ENCODE measurements around the gene C2. TPM values are rescaled to one million over a fixed set of nuclear protein-coding genes. Genes with fewer than 3 reads are reported as not detected.

The C2 gene
- total and polyA plus RNA-seq, 2 donors from 2014 or later, result 38.7 to 84.0 TPM

DNA sequence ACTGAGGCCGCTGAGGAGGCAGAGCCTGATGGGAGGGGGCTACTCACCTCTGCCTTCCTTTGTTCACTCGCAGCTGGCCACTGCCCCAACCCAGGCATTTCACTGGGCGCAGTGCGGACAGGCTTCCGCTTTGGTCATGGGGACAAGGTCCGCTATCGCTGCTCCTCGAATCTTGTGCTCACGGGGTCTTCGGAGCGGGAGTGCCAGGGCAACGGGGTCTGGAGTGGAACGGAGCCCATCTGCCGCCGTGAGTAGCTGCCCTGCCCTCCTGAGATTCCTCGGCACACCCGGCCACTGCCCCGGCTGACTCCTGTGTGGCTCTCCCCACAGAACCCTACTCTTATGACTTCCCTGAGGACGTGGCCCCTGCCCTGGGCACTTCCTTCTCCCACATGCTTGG, 6.0 kb downstream of the C2 start:
- Histone ChIP-seq H3K36me3 (ENCODE audit: control insufficient read depth in 2 of 3, insufficient read depth in 3 of 3, low read length in 3 of 3) (no peaks in the 10 kb centered on the region), H3K4me3 (ENCODE audit: low read length in 3 of 3) (no peak overlapping the region), H3K27ac (ENCODE audit: low read depth in 2 of 2, low read length in 2 of 2) (no peak overlapping the region), H3K27me3 (ENCODE audit: control insufficient read depth, insufficient read depth, low read length) (no peaks in the 10 kb centered on the region), H3K9me3 (ENCODE audit: control insufficient read depth in 2 of 3, insufficient read depth in 1 of 3, low read length in 3 of 3) (no peaks in the 10 kb centered on the region), H3K4me1 (ENCODE audit: control insufficient read depth in 2 of 3, insufficient read depth in 2 of 3, low read depth in 1 of 3, low read length in 3 of 3) (no peaks in the 10 kb centered on the region), H3K9ac (ENCODE audit: low read length in 3 of 3) (no peak overlapping the region)
- no peak for TF ChIP-seq CTCF (IDR thresholded peaks at IDR 0.05; ENCODE audit: borderline replicate concordance, extremely low read depth, insufficient read depth)
- FAIRE-seq (no peak), DNase-seq (no peak)
- intact Hi-C loops (cut with DNase I), result no loop called here

GRCh38 chr6:31935021-31935420, 7.5 kb downstream of the C2 start:
- Histone ChIP-seq H3K4me1 (ENCODE audit: control insufficient read depth in 2 of 3, insufficient read depth in 2 of 3, low read depth in 1 of 3, low read length in 3 of 3) (no peaks in the 10 kb centered on the region), H3K4me3 (ENCODE audit: low read length in 3 of 3) (no peak overlapping the region), H3K27ac (ENCODE audit: low read depth in 2 of 2, low read length in 2 of 2) (no peak overlapping the region), H3K27me3 (ENCODE audit: control insufficient read depth, insufficient read depth, low read length) (no peaks in the 10 kb centered on the region), H3K9me3 (ENCODE audit: control insufficient read depth in 2 of 3, insufficient read depth in 1 of 3, low read length in 3 of 3) (no peaks in the 10 kb centered on the region), H3K9ac (ENCODE audit: low read length in 3 of 3) (no peak overlapping the region), H3K36me3 (ENCODE audit: control insufficient read depth in 2 of 3, insufficient read depth in 3 of 3, low read length in 3 of 3) (no peaks in the 10 kb centered on the region)
- FAIRE-seq (no peak), DNase-seq (no peak)
- intact Hi-C loops (cut with DNase I), result no loop called here
- no peak for TF ChIP-seq CTCF (IDR thresholded peaks at IDR 0.05; ENCODE audit: borderline replicate concordance, extremely low read depth, insufficient read depth)

DNA sequence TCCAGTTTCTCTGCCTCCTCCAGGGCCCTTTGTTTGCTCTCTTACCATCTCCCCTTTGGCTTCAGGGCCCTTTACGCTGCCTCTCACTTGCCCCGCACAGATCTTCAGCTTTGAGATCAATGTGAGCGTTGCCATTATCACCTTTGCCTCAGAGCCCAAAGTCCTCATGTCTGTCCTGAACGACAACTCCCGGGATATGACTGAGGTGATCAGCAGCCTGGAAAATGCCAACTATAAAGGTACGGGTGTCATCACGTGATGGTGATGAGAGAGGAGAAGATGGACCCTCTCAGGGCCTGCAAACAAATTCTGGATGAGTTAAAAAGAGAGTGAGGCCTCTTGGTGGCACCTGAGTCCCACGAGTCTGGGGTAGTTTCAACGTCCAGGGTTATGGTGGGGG, 8.3 kb downstream of the C2 start:
- H3K4me3 ChIP-seq (ENCODE audit: low read length in 3 of 3), result no peak overlapping the region
- no peaks in the 10 kb centered on the region for H3K9me3 ChIP-seq (ENCODE audit: control insufficient read depth in 2 of 3, insufficient read depth in 1 of 3, low read length in 3 of 3)
- H3K27me3 ChIP-seq (ENCODE audit: control insufficient read depth, insufficient read depth, low read length), result no peaks in the 10 kb centered on the region
- no peak for TF ChIP-seq CTCF (IDR thresholded peaks at IDR 0.05; ENCODE audit: borderline replicate concordance, extremely low read depth, insufficient read depth)
- H3K9ac ChIP-seq (ENCODE audit: low read length in 3 of 3), result no peak overlapping the region
- H3K4me1 ChIP-seq (ENCODE audit: control insufficient read depth in 2 of 3, insufficient read depth in 2 of 3, low read depth in 1 of 3, low read length in 3 of 3), result no peaks in the 10 kb centered on the region
- H3K36me3 ChIP-seq (ENCODE audit: control insufficient read depth in 2 of 3, insufficient read depth in 3 of 3, low read length in 3 of 3), result no peaks in the 10 kb centered on the region
- FAIRE-seq (no peak), DNase-seq (no peak)
- no peak overlapping the region for H3K27ac ChIP-seq (ENCODE audit: low read depth in 2 of 2, low read length in 2 of 2)
- intact Hi-C loops (cut with DNase I), result no loop called here

GRCh38 chr6:31940256-31940664, 12.7 kb downstream of the C2 start:
- no peaks in the 10 kb centered on the region for H3K36me3 ChIP-seq (ENCODE audit: control insufficient read depth in 2 of 3, insufficient read depth in 3 of 3, low read length in 3 of 3)
- H3K27me3 ChIP-seq (ENCODE audit: control insufficient read depth, insufficient read depth, low read length), result no peaks in the 10 kb centered on the region
- H3K27ac ChIP-seq (ENCODE audit: low read depth in 2 of 2, low read length in 2 of 2), result no peak overlapping the region
- intact Hi-C loops (cut with DNase I), result no loop called here
- no peaks in the 10 kb centered on the region for H3K9me3 ChIP-seq (ENCODE audit: control insufficient read depth in 2 of 3, insufficient read depth in 1 of 3, low read length in 3 of 3)
- DNase-seq, result no peak
- no peak for TF ChIP-seq CTCF (IDR thresholded peaks at IDR 0.05; ENCODE audit: borderline replicate concordance, extremely low read depth, insufficient read depth)
- peaks cover 0 to 2% (median 0%) of the 10 kb centered on the region in 3 donors for H3K4me1 ChIP-seq (ENCODE audit: control insufficient read depth in 2 of 3, insufficient read depth in 2 of 3, low read depth in 1 of 3, low read length in 3 of 3)
- FAIRE-seq, result no peak
- no peak overlapping the region for H3K9ac ChIP-seq (ENCODE audit: low read length in 3 of 3)
- no peak overlapping the region for H3K4me3 ChIP-seq (ENCODE audit: low read length in 3 of 3)
